ENCODE measurements around the gene DGKI.

DGKI gene

DNA sequence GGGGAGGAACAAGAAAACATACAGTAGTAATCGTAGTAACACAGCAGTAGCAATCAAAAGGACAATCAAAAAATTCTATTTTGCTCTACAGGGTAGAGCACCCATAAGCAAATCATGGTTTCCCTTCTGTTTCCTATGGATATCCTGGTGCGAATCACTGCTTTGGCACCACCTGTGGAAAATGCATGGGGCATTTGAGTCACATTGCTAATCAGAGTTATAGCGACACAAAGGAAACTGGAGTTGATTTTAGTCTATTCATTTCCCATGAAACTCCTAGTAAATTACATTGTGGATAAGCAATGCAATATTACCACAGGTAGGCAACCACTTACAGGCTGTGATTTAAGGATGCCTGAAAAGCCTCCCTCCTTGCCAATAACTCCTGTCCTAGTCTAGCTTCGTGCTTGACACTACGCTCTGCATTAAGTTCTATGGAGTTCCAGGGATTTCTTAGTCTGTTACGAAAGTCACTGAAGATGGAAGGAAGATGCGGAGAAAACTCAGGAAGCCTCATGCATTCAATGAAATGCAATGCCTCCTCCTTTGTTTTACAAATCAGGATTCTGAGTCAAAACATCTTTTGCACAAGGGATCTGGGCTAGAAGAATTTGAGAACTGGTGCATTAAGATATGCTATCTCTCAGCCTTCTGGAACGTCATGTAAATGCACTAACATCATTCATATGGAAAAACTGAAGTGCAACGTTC, 188.4 kb downstream of the DGKI start:
- DNase-seq (ENCODE audit: extremely low read depth in 1 of 2, low read depth in 1 of 2): no peak

DNA sequence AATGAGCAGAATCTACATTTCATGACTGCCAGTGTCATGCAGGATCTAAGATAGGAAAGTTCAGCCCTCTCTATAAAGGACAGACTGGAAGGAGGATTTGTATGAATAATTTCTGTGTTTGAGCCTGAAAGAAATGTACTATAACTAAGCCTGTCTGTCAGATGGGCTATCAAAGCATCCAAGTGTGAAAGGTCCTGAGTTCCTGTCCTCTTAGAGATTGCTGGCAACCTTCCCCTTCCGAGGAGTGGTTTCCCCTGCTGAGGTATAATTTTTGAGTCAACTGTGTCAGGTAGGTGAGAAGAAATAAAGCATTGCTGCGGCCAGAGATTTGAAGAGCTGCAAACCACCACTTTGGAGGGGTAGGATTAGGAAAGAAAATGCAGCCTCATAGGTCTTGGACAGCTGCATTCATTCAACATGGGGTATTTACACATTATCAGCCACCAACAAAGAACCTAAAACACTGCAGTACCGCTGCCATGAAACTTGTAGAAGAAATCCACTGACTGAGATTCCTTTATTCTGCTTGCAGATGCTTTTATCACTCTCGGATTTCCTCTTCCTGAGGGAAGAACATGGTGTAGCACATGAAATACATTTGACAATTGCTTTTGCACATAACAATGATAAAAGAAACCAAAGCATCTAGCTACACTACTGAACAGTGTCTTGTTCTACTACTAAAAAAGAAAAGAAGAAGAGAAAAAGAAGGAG, 189.1 kb downstream of the DGKI start:
- DNase-seq (ENCODE audit: extremely low read depth in 1 of 2, low read depth in 1 of 2): no peak

DNA sequence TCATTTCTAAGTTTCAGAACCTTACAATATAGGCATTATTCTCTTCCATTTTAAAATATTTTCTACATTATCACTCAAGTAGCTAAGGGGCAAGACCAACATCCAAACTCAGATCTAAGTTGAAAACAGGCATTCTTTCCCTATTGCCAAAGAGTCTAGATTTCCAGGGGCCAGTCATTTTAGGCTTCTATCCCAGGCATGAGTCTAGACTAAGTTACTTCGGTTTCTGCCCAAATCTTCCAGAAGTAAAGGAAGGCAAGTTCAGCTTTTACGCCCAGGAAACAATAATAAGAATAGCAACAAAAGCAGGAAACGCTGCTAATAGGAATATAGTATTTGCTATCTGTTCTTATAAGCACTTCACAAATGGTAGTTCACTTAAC, 189.9 kb downstream of the DGKI start:
- DNase-seq (ENCODE audit: extremely low read depth in 1 of 2, low read depth in 1 of 2): no peak

DNA sequence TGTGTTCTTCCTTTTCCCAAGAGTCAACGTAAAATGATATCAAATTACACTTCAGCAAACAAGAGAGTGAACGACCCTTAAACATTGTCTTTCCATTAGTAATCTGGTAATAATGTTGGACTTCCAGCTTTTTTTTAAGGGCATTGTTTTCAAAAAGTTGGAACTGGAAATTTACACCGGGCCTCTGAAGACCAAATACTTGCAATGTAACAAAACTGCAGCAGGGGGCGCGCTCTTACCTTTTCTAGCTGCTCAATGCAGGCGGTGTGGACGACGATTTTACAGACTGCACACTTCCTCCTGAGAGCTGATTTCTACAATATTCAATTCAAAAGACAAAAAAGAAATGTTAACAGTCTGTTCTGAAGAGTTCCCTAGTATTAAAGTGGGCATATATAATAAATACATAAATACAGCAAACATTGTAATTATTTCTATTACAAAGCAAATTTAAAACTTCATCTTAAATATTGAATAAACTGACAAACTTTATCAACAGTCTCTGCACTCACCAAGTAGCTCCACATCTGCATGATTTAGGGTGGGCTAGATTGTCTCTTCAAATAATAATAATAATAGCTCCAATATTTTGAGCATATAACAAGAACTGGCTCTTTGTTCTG, 190.4 kb downstream of the DGKI start:
- DNase-seq (ENCODE audit: extremely low read depth in 1 of 2, low read depth in 1 of 2): peak; percentile 16 to 43

DNA sequence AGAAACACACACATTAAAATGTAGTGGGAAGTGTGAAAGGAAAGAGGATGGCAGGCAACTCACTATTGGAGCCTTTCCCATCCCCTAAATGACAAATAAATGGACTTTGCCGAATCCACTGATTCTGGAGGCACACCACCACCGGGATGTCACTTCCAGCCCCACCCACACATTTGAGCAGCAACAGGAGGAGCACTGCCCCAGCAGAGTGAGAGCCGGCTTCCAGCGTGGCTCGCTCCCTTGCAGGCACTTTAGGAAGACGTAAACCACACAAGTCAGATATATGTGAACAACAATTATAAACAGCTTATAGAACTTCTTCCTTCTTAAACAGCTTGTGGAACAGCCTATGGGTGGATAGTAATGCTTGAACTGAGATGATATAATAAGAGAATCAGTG, 191.0 kb downstream of the DGKI start:
- DNase-seq (ENCODE audit: extremely low read depth in 1 of 2, low read depth in 1 of 2): no peak

DNA sequence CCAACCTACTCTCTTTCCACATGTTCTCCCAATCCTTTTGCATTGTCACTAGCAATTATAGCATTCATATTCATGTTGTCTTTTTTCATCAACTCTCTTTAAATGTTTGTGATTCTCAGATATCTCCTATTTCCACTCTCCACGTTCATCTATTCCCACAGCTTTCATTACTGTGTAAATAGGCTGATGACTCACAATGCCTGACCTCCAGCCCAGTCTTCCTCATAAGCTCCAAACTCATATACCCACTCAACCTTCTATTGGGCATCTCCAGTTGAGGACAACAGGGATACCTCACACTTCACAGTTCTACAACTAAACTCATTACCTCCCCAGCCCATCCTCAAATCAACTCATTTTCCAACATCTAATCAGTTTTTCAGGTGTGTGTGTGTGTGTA, 194.1 kb downstream of the DGKI start:
- no peak for DNase-seq (ENCODE audit: extremely low read depth in 1 of 2, low read depth in 1 of 2)

DNA sequence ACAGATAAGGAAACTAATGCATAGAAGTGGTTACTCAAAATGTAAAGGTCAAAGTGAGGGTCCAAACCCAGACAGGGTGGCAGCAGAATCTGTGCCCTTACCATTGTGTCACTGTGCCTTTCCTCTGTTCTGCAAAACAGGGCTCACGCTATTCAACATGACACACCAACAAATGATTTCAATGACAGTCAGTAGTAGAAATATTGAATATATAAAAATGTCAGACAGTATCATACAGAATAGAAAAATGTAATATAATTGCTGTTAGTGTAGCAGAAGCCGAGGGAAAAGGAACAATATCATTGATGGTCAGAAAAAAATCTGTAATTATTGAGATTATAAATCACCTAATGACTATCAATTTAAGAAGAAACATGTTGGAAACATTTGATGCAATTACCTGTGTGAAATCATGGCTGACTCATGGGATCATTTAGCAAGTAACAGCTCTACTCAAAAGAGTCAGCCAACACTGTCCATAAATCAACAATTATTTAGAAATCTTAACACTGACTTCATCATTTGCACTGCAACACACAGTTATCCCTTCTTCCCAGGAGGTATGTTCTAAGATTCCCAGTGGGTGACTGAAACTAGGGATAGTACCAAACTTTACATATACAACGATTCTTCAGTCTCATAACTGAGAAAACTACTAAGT, 198.7 kb downstream of the DGKI start:
- no peak for DNase-seq (ENCODE audit: extremely low read depth in 1 of 2, low read depth in 1 of 2)

DNA sequence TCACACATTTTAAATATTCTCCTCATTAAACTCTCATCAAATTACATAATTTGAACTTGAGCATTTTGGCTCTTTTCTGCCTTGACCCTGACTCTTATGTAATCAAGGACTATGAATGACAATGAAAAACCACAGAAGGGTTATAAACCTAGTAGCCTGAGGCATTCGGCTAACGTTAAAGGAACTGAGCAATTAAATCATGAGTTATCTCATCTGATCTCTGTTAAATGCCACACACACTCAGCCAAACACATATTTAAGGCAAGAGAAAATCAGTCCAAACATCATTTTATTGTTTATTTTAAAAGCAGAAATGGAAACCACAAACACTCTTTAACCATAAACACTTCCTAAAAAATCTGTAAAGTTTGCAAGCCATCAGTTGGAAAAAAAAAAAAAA, 204.3 kb downstream of the DGKI start:
- no peak for DNase-seq (ENCODE audit: extremely low read depth in 1 of 2, low read depth in 1 of 2)

DNA sequence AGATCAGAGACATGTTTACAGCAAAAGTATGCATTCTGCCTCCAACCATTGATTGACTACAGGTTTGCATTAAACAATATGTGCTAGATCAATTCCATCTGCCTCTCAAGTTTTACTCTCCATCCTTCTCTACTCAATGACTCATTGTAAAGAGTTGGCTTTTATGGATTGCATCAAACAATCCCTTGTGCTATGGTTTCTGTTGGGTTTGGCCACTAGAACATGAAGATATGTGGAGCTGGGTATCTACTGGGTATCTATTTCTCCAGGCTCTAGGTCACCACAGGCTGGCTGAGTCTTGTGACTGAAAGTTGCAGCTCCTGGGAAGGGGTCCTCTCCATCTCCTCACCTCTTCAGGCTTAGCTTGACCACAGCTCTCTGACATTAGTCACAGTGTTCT, 204.7 kb downstream of the DGKI start:
- no peak for DNase-seq (ENCODE audit: extremely low read depth in 1 of 2, low read depth in 1 of 2)

DNA sequence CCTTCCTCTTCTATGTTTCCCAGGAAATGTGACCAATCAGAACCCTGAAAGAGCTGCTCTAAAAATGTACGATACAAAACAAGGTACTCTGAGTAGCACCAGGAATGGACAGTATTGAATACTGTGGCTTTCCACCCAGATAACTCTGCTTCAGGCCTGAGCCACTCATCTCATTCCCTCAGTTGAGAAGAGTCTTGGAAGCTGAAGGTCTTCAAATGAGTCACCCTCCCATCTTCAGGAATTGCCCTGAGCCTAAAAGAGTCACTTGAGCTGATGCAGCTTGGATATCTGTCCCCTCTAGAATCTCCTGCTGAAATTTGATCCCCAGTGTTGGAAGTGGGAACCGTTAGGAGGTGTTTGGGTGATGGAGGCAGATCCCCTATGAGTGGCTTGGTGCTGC, 210.4 kb downstream of the DGKI start:
- DNase-seq (ENCODE audit: extremely low read depth in 1 of 2, low read depth in 1 of 2): no peak

DNA sequence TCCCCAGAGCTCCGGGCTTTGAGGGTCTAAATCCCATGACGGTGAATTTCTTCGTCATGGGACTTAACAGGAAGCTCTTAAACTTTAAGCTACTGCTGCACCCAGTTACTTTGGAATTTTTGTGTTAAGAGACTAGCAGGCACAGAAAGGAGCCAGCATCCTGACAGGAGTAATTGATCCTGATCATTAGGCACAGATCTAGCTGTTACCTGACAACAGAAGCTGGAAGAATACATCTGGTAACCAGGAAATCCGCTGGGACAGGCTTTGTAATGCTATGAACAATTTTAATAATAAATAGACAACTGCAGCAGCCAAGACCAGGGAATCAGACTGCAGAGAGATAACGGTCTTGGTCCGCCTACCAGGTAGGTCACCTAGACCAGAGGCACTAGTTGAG, 210.9 kb downstream of the DGKI start:
- DNase-seq (ENCODE audit: extremely low read depth in 1 of 2, low read depth in 1 of 2): no peak

DNA sequence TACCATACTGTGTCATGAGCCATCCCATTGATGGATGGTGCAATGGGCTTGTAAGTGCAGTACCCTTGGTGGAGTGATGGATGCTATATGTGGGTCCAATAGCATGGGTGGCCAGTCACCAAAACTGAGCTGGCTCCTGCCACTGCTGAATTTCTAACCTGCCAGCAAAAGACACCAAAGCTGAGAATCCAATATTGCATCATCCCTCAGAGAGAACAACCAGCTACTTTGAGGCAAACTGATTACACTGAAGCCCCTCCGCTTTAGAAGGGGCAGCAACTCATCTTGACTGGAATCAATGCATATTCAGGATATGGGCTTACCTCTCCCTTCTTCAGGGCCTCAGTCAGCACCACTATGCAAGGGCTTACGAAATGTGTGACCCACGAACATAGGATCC, 211.6 kb downstream of the DGKI start:
- DNase-seq (ENCODE audit: extremely low read depth in 1 of 2, low read depth in 1 of 2): no peak

DNA sequence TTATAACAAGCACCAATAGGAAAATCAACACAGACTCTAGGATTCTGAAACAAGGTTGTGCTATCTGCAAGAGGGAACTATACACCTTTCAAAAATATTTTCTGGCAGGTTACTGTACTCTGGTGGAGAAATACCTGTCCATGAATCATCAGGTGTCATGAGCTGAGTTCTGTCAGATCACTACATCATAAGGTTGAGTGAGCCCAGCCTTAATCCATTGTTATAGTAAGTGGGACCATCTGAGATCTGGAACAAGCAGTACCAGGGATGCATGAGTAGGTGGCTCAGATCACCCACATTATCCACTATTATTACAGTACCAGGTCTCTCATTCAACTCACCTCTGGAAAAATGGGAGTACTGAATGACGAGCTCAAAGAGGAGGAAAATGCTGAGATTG, 212.4 kb downstream of the DGKI start:
- no peak for DNase-seq (ENCODE audit: extremely low read depth in 1 of 2, low read depth in 1 of 2)

DNA sequence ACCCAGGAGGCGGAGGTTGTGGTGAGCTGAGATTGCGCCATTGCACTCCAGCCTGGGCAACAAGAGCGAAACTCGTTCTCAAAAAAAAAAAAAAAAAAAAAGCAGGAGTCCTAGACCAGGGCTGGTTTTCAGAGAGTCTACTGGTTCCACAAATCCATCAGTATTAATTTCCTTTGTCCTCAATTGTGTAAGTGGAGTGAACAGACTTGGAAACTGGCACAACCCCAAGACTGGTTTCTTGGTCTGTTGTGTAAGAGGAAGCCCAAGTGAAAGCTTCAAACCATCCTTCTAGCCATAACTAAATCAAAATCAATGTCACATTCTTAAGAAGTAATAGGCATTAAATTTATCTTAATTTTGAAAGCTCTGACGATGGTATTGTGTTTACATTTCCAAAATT, 213.6 kb downstream of the DGKI start:
- DNase-seq (ENCODE audit: extremely low read depth in 1 of 2, low read depth in 1 of 2): no peak

DNA sequence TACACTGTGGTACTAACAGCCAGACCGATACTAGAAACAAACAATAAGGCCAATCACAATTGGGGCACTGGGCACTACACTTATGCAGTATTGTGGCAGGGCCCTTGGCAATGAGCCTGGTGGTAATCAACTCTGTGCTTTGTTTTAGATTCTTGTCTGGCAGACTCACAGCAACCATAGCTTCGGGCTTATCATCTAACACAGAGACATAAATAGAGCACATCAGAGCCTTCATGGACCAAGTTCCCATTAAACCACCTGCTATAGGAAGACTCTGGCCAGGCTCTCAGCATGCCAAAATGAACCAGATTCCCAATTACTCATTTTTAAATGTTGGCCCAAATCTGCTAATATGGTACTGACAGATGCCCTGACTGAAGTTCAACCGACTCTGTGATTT, 218.6 kb downstream of the DGKI start:
- DNase-seq (ENCODE audit: extremely low read depth in 1 of 2, low read depth in 1 of 2): no peak

DNA sequence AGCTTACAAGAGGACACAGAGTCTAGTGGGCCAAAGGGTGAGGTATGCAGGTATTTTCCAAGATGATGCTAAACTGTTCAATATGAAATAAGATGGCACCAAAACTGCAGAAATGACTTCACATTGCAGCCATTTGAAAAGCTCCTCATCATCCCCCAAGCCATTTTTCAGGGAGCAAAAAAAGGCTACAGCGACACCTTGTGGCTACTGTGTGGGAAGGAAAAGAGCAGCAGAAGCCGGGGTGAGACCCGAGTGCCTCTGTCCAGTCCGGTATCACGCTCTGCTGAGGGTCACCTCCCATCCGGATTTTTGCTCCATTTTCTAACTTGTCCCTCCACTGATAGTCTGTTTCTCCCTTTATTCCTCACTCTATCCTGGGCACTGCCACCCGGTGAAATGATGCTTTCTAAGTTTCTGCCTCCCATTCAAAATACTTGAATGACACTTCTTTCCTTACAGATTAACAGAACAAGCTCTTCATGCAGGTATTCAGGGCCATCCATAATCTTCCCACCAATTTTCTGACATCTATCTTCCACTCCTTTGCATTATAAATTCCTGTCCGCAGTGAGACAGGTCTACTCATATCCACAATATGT, 220.2 kb downstream of the DGKI start:
- DNase-seq (ENCODE audit: extremely low read depth in 1 of 2, low read depth in 1 of 2): peak in 1 of 2 donors; percentile 5

DNA sequence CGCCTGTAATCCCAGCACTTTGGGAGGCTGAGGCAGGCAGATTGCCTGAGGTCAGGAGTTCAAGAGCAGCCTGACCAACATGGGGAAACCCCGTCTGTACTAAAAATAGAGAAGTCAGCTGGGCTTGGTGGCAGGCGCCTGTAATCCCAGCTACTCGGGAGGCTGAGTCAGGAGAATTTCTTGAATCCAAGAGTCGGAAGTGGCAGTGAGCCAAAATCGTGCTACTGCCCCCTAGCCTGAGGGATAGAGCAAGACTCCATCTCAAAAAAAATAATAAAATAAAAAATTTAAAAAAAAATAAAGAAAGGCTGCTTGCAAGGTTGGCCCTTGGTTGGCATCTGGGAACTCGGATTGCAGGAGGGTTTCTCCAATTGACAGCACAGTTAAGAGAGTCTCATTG, 221.6 kb downstream of the DGKI start:
- no peak for DNase-seq (ENCODE audit: extremely low read depth in 1 of 2, low read depth in 1 of 2)

DNA sequence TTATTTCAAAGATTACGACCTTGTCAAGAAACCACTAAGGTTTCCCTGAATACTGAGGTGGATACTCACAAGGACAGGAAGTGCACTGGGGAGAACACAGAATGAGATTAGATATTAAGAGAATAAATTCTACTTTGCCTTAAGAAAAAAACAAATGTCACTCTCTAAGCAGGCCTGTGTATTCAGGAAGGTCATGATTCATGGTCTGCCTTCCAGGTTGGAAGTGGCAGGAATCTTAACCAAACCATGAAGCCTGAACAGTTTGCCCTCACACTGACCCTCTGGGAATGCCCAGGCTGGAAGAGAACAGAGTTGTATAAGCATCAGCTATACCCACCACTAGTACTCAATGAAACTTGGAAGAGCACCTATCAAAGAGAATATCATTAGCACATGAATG, 227.6 kb downstream of the DGKI start:
- DNase-seq (ENCODE audit: extremely low read depth in 1 of 2, low read depth in 1 of 2): no peak

DNA sequence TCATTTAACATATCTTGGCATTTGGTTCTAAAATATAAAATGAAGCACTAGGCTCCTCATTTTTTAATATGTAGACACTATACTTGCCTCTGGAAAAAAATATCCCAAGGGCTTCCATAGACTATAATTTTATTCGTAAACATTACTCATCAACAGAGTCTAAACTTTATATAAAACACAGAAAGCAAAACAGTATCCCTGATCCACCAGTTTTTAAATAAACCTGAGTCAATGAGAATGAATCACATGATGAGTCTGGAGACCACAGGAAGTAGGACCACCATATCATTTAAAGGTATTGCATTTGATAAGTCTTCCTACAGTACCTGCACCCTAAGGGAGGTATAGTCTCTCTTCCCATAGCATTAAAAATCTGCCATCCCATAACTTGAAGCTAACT, 228.0 kb downstream of the DGKI start:
- DNase-seq (ENCODE audit: extremely low read depth in 1 of 2, low read depth in 1 of 2): no peak

DNA sequence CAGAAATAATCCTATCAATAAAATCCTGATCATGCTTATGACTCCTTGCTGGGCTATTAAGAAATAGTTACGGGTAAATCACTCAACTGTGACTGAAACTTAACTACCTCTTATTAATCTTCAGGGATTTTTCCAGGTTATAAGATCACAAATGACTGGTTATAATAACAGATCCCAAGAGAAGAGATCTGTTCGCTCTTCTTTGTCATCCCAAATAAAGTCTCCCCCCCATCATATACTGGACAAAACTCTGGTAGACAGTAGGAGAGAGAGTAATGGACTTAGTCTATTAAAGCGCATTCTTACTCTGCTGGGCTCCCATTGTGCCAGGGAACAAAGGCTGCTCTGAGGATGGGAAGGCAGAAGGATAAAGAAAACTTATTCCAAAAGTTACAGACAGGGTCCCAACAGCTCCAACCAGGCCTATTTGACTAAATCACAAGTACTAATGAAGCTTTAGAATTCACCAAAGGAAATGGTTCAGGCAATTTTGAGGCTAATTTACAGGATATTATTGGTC, 233.7 kb downstream of the DGKI start:
- no peak for DNase-seq (ENCODE audit: extremely low read depth in 1 of 2, low read depth in 1 of 2)

DNA sequence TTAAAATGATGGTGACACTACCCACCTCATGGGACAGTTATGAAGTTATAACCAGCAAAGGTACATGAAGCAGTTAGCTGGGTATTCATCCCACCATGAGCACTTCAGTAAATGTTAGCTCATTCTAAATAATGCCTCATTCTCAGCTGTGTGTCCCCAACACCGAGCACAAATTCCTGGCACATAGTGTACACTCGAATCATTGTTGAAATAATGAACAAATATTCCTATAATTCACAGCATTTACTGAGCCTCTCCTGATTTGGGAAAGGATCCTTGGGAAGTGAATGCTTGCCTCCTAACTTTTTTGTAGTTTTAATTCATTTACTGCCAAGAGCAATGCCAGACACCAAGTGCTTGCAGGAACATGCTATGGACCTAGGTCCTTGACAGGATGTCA, 235.2 kb downstream of the DGKI start:
- DNase-seq (ENCODE audit: extremely low read depth in 1 of 2, low read depth in 1 of 2): no peak

Measured in stimulated activated CD8-positive, alpha-beta memory T cell treated with anti-CD3 and anti-CD28 coated beads, Interleukin-7, amount 100 ng/mL, for 48 hours (primary cell).